B cell (primary cell): ENCODE measurements around the gene ABCB1. TPM values are rescaled to one million over a fixed set of nuclear protein-coding genes. Genes with fewer than 3 reads are reported as not detected.

Experiments used
- ATAC-seq: fragments of 200-7000 bp; cut with Tn5 transposase; one replicate; pipeline ENCODE4 v1.10.0; 2021; ENCODE audit warnings: low read depth, mild to moderate bottlenecking, moderate number of reproducible peaks, moderate library complexity
- CTCF ChIA-PET: fragments of 350-600 bp; sonication (Branson Sonifier 250); formaldehyde crosslinking; loops from one replicate; lab custom pipeline; 2021; ENCODE audit warnings: antibody characterized with exemption, inconsistent platforms; lab: Charles Lee
- POLR2A ChIA-PET: fragments of 350-600 bp; sonication (Branson Sonifier 250); formaldehyde crosslinking; loops from one replicate; lab custom pipeline; 2021; ENCODE audit warnings: antibody characterized with exemption; lab: Charles Lee
- DNase-seq: peaks from one replicate; pipeline ENCODE4 v3.0.0; 2013
- H2AFZ ChIP-seq: 2 replicates; pipeline ENCODE4 v1.6.1; 2012; ENCODE audit warnings: mild to moderate bottlenecking, low read depth, low read length; ENCODE audit not compliant: insufficient read depth, poor library complexity, severe bottlenecking
- H3K27ac ChIP-seq, 2 donors: 1 replicate in 1 of 2; 2 replicates in 1 of 2; pipeline ENCODE4 v1.5.1; 2012 to 2013; ENCODE audit warnings: low read length in 2 of 2, mild to moderate bottlenecking in 2 of 2, moderate library complexity in 1 of 2
- H3K27me3 ChIP-seq, 4 experiments: fragments of 200-600 bp in 1 of 4; sonication (generic) in 1 of 4; replicated peaks in 1 of 4; 1 replicate in 2 of 4; 2 replicates in 2 of 4; pipeline versions ENCODE4 v1.6.1 to v1.7.0; 2013 to 2016; ENCODE audit warnings: low read length in 3 of 4, mild to moderate bottlenecking in 2 of 4, mixed read lengths in 1 of 4, moderate library complexity in 1 of 4; ENCODE audit not compliant: insufficient read depth in 4 of 4, control insufficient read depth in 3 of 4; ENCODE audit errors: control extremely low read depth in 1 of 4
- H3K36me3 ChIP-seq, 2 experiments: replicated peaks in 1 of 2; 1 replicate in 1 of 2; 2 replicates in 1 of 2; pipeline versions ENCODE4 v1.6.1 to v1.7.1; 2013; ENCODE audit warnings: low read length in 1 of 2; ENCODE audit not compliant: insufficient read depth in 2 of 2, control insufficient read depth in 1 of 2; ENCODE audit errors: control extremely low read depth in 1 of 2, extremely low read depth in 1 of 2
- H3K4me1 ChIP-seq, 2 donors: fragments of 200-600 bp in 1 of 2; sonication (generic) in 1 of 2; 1 replicate in 1 of 2; 2 replicates in 1 of 2; pipeline versions ENCODE4 v1.5.1 to v1.6.1; 2013 to 2017; ENCODE audit warnings: low read length in 2 of 2; ENCODE audit not compliant: control insufficient read depth in 2 of 2, insufficient read depth in 2 of 2
- H3K4me2 ChIP-seq: replicated peaks from 2 replicates; pipeline ENCODE3; 2012; ENCODE audit warnings: mild to moderate bottlenecking, low read depth, low read length; ENCODE audit not compliant: poor library complexity, severe bottlenecking
- H3K4me3 ChIP-seq, 5 experiments: fragments of 200-600 bp in 1 of 5; sonication (generic) in 1 of 5; 1 replicate in 3 of 5; 2 replicates in 2 of 5; pipeline versions ENCODE4 v1.5.1 to v1.7.0; 2011 to 2016; ENCODE audit warnings: low read length in 4 of 5, mild to moderate bottlenecking in 4 of 5, low read depth in 2 of 5, control low read depth in 1 of 5, moderate library complexity in 1 of 5; ENCODE audit not compliant: insufficient read depth in 1 of 5; ENCODE audit errors: control extremely low read depth in 1 of 5, extremely low read depth in 1 of 5
- H3K79me2 ChIP-seq: fragments of 200-600 bp; sonication (generic); one replicate; pipeline ENCODE4 v1.6.0; 2016; ENCODE audit warnings: low read length; ENCODE audit not compliant: control insufficient read depth, insufficient read depth
- H3K9ac ChIP-seq: fragments of 200-600 bp; sonication (generic); 2 replicates; pipeline ENCODE4 v1.6.1; 2017; ENCODE audit warnings: mild to moderate bottlenecking, low read length, moderate library complexity
- H3K9me3 ChIP-seq, 3 donors: one replicate each; pipeline versions ENCODE4 v1.6.1 to v1.7.1; 2013; ENCODE audit warnings: low read length in 2 of 3; ENCODE audit not compliant: control insufficient read depth in 2 of 3, insufficient read depth in 1 of 3; ENCODE audit errors: control extremely low read depth in 1 of 3
- H4K20me1 ChIP-seq: 2 replicates; pipeline ENCODE4 v1.6.0; 2012; ENCODE audit warnings: mild to moderate bottlenecking, low read length; ENCODE audit not compliant: insufficient read depth, control insufficient read depth, poor library complexity, severe bottlenecking
- H3K27ac Mint-ChIP-seq: one replicate; pipeline ENCODE4 v1.8.0; 2021; ENCODE audit warnings: mixed read lengths
- H3K27me3 Mint-ChIP-seq: one replicate; pipeline ENCODE4 v1.8.0; 2021; ENCODE audit warnings: mixed read lengths
- H3K4me1 Mint-ChIP-seq: one replicate; pipeline ENCODE4 v1.8.0; 2021; ENCODE audit warnings: mixed read lengths
- H3K4me3 Mint-ChIP-seq: one replicate; pipeline ENCODE4 v1.8.0; 2021; ENCODE audit warnings: mixed read lengths
- H3K9me3 Mint-ChIP-seq: one replicate; pipeline ENCODE4 v1.8.0; 2022; ENCODE audit warnings: mixed read lengths; ENCODE audit not compliant: insufficient read depth
- EZH2 ChIP-seq: IDR thresholded peaks from 2 replicates; pipeline ENCODE4 v1.6.1; 2012; ENCODE audit warnings: borderline replicate concordance, low read depth, mild to moderate bottlenecking, moderate library complexity, low read length; ENCODE audit not compliant: insufficient read depth, poor library complexity, severe bottlenecking
- WGBS: methylation state at CpG from one replicate; pipeline ENCODE4 v1.1.5; 2013; ENCODE audit warnings: missing lambda C conversion rate; ENCODE audit not compliant: insufficient coverage; 5-methylcytosine and 5-hydroxymethylcytosine counted together
- intact Hi-C: fragments of 100-400 bp; cut with micrococcal nuclease; formaldehyde crosslinking; loops from one replicate; pipeline ENCODE4 v1.10.0; 2022
- polyA plus RNA-seq: library from polyadenylated mRNA; depleted of rRNA; stranded (reverse); fragments of >200 nt; gene quantifications from 2 replicates; pipeline ENCODE4 v1.2.3, GENCODE V29; 2012
- total RNA-seq, 2 donors: library from RNA; stranded (reverse); fragments of 120-200 nt in 1 of 2; gene quantifications; 1 replicate in 1 of 2; 2 replicates in 1 of 2; pipeline versions ENCODE4 v1.2.3 to v1.2.4, GENCODE V29; 2013 to 2022
- TF ChIP-seq, protein P1 (sequence below): fragments of 200-600 bp; IDR thresholded peaks from one replicate; pipeline ENCODE4 v1.8.0; 2022; ENCODE audit warnings: antibody characterized with exemption, mild to moderate bottlenecking

ABCB1 gene
- total and polyA plus RNA-seq, 2 donors (not counting 1 experiment from before 2014, with no cell fraction given): 8.5 to 21.7 TPM

DNA sequence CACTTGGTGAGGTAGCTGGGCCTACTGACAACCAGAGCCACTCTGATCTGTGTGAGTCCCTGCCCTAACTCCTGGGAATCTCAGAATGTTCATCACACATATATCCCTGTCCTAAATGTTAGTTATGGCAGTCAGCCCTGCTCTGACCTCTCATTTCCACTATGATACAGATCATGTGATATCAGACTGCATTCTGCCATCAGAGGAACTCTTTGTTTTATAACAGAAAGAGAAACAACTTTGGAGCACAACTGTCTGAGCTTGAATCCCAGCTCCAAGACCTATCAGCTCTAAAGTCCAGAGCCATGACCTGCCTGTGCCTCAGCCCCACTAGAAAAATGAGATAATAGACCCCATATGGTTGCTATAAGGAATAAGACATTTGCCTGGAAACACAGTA, 70.6 kb downstream of the ABCB1 start:
- no peaks in the 10 kb centered on the region for H3K27me3 ChIP-seq
- DNase-seq: no peak
- H3K27ac Mint-ChIP-seq: no peak overlapping the region
- no peak overlapping the region for H3K4me3 Mint-ChIP-seq
- no peak overlapping the region for H3K4me3 ChIP-seq
- ChIA-PET POLR2A (no interaction called here), CTCF (no interaction called here)
- H2AFZ ChIP-seq: no peak overlapping the region
- no peak overlapping the region for H3K4me2 ChIP-seq
- no peaks in the 10 kb centered on the region for H3K27me3 Mint-ChIP-seq
- H3K9me3 Mint-ChIP-seq: no peaks in the 10 kb centered on the region
- no peak for TF ChIP-seq EZH2
- TF ChIP-seq, protein P1, sequence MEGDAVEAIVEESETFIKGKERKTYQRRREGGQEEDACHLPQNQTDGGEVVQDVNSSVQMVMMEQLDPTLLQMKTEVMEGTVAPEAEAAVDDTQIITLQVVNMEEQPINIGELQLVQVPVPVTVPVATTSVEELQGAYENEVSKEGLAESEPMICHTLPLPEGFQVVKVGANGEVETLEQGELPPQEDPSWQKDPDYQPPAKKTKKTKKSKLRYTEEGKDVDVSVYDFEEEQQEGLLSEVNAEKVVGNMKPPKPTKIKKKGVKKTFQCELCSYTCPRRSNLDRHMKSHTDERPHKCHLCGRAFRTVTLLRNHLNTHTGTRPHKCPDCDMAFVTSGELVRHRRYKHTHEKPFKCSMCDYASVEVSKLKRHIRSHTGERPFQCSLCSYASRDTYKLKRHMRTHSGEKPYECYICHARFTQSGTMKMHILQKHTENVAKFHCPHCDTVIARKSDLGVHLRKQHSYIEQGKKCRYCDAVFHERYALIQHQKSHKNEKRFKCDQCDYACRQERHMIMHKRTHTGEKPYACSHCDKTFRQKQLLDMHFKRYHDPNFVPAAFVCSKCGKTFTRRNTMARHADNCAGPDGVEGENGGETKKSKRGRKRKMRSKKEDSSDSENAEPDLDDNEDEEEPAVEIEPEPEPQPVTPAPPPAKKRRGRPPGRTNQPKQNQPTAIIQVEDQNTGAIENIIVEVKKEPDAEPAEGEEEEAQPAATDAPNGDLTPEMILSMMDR: no peak
- no peaks in the 10 kb centered on the region for H3K4me1 ChIP-seq
- H3K27ac ChIP-seq: no peak overlapping the region
- intact Hi-C loops: no loop called here
- no peaks in the 10 kb centered on the region for H4K20me1 ChIP-seq
- H3K79me2 ChIP-seq: no peaks in the 10 kb centered on the region
- H3K9ac ChIP-seq: no peak overlapping the region
- no peaks in the 10 kb centered on the region for H3K4me1 Mint-ChIP-seq
- ATAC-seq: no peak
- peaks cover 0 to 1% of the 10 kb centered on the region in 2 experiments for H3K36me3 ChIP-seq
- H3K9me3 ChIP-seq: no peaks in the 10 kb centered on the region

GRCh38 chr7:87528730-87529129, 72.0 kb downstream of the ABCB1 start:
- Mint-ChIP-seq H3K27me3 (no peaks in the 10 kb centered on the region), H3K4me1 (no peaks in the 10 kb centered on the region), H3K27ac (no peak overlapping the region), H3K4me3 (no peak overlapping the region), H3K9me3 (no peaks in the 10 kb centered on the region)
- ATAC-seq (no peak), DNase-seq (no peak)
- no peaks in the 10 kb centered on the region for H3K9me3 ChIP-seq
- H2AFZ ChIP-seq: no peak overlapping the region
- no peak overlapping the region for H3K4me2 ChIP-seq
- H3K27ac ChIP-seq: no peak overlapping the region
- intact Hi-C loops: no loop called here
- 100% methylated on average over 2 of the region's 2 CpGs for WGBS
- no peaks in the 10 kb centered on the region for H3K4me1 ChIP-seq
- CTCF ChIA-PET: no interaction called here
- H3K4me3 ChIP-seq: no peak overlapping the region
- H4K20me1 ChIP-seq: no peaks in the 10 kb centered on the region
- POLR2A ChIA-PET: no interaction called here
- TF ChIP-seq, protein P1: no peak
- TF ChIP-seq EZH2: no peak
- H3K27me3 ChIP-seq: no peaks in the 10 kb centered on the region
- no peak overlapping the region for H3K9ac ChIP-seq
- H3K79me2 ChIP-seq: no peaks in the 10 kb centered on the region
- H3K36me3 ChIP-seq: no peaks in the 10 kb centered on the region
